HG03342 (cell line): ENCODE measurements around the gene ATN1.

Experiments used
- ATAC-seq: cut with Tn5 transposase; IDR thresholded peaks from one replicate; pipeline ENCODE4 v1.9.1; 2021; ENCODE audit warnings: mild to moderate bottlenecking, moderate library complexity; ENCODE audit not compliant: unreplicated experiment

The ATN1 gene

GRCh38 chr12:6956021-6956727 lies 28.4 kb downstream of the ATN1 start:
- ATAC-seq, result no peak

GRCh38 chr12:6957151-6957701 lies 29.5 kb downstream of the ATN1 start:
- no peak for ATAC-seq

GRCh38 chr12:6957741-6958608 lies 30.2 kb downstream of the ATN1 start:
- no peak for ATAC-seq

- ATAC-seq, result no peak
Observed at GRCh38 chr12:6958609-6959057, 30.9 kb downstream of the ATN1 start.

- peak; percentile 59 for ATAC-seq
Observed at GRCh38 chr12:6959058-6959804, 31.5 kb downstream of the ATN1 start.

- ATAC-seq, result no peak
Observed at GRCh38 chr12:6959805-6960592, 32.2 kb downstream of the ATN1 start.

- no peak for ATAC-seq
Observed at GRCh38 chr12:6960593-6961277, 33.0 kb downstream of the ATN1 start.

GRCh38 chr12:6961278-6961694 lies 33.5 kb downstream of the ATN1 start:
- no peak for ATAC-seq

GRCh38 chr12:6961695-6962284 lies 34.0 kb downstream of the ATN1 start:
- no peak for ATAC-seq

GRCh38 chr12:6962285-6963015 lies 34.7 kb downstream of the ATN1 start:
- no peak for ATAC-seq

GRCh38 chr12:6963016-6963731 lies 35.4 kb downstream of the ATN1 start:
- no peak for ATAC-seq

GRCh38 chr12:6963791-6964413 lies 36.1 kb downstream of the ATN1 start:
- no peak for ATAC-seq

- no peak for ATAC-seq
Observed at GRCh38 chr12:6964605-6965025, 36.9 kb downstream of the ATN1 start.

GRCh38 chr12:6965026-6965661 lies 37.4 kb downstream of the ATN1 start:
- ATAC-seq, result peak; percentile 44

GRCh38 chr12:6965714-6966113 lies 38.0 kb downstream of the ATN1 start:
- no peak for ATAC-seq

GRCh38 chr12:6966351-6966750 lies 38.6 kb downstream of the ATN1 start:
- ATAC-seq, result no peak

GRCh38 chr12:6967651-6968100 lies 39.9 kb downstream of the ATN1 start:
- no peak for ATAC-seq
